Measurements from ENCODE around the gene DAD1.
"Not testable (repeated sequence)": the region's sequence is repeated elsewhere in the genome, so short reads cannot be mapped to it uniquely, and the experiment has no call there.

The DAD1 gene

DNA sequence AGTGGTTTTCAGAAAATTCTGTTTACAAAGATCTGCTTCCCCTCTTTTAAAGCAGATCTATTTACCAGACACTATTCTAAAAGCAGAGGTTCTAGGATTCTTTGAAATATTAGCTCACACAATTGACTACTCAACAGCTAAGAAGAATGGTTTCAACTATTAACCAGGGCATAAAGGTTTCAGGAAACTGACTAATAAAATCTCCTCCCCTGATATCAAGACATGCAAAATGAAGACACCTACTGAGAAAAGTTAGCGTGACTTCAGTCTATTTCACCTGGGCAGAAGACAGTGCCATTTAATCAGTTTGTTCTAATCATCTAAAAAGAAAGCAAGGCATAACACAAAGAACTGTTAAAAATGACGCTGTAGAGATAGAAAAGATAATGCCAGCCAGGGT lies 22.2 kb downstream of the DAD1 start:
- DNase-seq = peak; percentile 47

DNA sequence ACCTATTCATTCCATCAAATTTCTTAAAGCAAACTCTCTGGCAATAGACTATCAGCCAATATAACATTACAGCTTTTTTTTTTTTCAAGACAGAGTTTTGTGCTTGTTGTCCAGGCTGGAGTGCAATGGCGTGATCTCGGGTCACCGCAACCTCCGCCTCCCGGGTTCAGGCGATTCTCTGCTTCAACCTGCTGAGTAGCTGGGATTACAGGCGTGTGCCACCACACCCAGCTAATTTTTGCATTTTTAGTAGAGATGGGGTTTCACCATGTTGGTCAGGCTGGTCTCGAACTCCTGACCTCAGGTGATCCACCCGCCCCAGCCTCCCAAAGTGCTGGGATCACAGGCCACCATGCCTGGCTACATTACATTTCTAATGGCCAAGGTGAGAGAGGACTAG lies 22.8 kb downstream of the DAD1 start:
- DNase-seq = not testable (repeated sequence)

DNA sequence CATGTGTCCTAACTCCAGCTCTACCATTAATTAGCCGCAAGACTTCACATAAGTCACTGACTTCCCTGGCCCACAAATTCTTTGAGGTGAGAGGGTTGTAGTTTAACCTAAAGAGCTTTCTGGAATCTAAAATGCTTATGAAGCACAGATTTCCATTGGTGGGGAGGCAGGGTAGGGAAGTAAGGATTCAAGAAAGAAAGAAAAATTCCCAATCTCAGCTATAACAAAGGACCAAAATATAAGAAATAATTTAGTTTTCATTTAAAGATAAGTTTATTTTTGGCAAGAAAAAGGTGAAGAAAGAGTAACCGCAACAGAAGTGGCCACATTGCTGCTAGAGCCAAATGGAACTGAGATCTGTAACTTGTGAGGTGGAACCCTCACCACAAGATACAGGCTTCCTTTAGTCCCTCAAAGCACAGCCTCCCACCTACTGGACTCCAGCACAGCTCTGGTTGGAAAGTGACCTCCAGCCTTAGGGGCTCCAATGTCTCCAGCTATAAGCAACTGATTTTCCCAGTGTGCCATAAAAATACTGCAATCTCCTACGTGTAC lies 23.6 kb downstream of the DAD1 start:
- DNase-seq = peak; percentile 38

DNA sequence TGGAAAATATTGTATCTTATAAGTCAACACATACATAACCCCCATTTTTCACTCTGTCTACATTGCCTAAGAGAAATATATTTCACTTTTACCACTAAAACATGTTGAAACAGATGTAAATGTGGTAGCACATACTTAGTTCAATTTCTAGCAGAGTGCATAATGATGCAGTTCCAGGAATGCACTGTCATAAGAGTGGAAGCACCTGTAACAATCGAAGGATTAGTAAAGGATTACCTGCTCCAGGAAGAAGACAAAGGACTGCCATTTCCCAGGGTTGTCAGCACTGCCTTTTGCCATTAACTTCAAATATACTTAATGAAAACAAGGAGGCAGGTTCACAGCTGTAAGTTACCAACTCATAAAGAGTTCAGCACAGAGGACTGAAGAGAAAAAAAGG lies 24.6 kb downstream of the DAD1 start:
- DNase-seq = no peak

DNA sequence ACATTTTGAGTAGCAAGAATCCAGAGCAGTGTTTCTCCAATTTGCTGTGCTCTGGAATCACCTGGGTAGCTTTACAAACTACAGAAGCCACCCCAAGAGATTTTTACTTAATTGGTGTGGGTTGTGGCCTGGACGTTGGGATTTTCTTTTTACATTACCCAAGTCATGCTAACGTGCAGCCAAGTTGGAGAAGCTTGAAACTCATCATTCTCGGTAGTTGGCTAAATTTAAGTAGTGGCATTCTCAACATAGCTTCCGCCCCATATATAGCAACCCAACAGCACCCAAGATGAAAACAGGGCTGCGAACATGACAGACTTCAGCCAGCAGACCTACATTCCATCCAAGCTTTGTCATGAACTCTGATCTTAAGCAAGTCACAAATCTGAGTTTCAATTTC lies 25.0 kb downstream of the DAD1 start:
- DNase-seq = no peak

DNA sequence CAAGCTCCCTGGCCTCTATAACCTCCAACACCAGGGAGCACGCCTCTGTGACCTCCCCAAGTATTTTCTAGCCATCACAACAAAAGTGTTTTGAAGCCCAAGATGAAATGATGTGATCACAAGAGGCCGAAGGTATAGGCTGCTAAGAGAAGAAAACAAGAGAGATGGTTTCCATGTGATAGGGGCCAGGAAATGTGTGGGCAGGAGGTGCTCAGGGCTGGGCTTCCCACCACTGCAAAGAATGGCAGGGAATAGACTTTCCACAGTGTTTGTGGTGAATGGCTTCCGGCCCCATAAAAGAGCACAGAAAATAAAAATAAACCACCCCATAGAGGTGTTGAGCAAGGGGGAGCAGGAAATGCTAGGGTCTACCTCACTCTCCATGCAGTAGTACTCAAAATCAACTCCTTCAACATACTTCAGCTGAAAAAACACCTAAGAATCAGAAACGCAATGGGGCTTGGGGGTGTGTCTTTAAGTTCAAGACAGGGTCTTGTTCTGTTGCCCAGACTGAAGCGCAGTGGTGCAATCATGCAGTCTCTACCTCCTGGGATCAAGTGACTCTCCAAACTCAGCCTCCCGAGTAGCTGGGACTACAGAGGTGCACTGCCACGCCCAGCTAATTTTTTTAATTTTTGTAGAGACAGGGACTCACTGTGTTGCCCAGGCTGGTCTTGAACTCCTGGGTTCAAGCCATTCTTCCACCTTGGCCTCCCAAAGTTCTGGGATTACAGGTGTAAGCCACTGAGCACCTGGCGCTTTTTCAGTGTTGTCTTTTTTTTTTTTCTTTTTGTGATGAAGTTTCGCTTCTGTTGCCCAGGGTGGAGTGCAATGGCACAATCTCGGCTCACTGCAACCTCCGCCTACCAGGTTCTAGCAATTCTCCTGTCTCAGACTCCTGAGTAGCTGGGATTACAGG lies 27.1 kb downstream of the DAD1 start:
- peak; percentile 90 for DNase-seq

DNA sequence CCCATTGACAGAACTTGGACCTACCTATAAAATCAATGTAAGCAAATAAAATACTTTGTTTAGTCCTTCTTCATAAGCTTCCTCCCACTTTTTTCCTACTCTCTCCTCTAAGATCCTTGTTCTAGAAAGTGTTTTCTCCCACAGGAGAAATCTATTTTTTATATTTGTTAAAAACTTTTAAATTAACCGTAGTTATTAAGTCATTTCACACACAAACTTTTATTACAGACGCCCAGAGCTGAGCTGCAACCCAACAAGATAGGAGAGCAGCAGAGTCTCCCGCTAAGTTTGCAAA lies 27.7 kb downstream of the DAD1 start:
- DNase-seq = no peak

DNA sequence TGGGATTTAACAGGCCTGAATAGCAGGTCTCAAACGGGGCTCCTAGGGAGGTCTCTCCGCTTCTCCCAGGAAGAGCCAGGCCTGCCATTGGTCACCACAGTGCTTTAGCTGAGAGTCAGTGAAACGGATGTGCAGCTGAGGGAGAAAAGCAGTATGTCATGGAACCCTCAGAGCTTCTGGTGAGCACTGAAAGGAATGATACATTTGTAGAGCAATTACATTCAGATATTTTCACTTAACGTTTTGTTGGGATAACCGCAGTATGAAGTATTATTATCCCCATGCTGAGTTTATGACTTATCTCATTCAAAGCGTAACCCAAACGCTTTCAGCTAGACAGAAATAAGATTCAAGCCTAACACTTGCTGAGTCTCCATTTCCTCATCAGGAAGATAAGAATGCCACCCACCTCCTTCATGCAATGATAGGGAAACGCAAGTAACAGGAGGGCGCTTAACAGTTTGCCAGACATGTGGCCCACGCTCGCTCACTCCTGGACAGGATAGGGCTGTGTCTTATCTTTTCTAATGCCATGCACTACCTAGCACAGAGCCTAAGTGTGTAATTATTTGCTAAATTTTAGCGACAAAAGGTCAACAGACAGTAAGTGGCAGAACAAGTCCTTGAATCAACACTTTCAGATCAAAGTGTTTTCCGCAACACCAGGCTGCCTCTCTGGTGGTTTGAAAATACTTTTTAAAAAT lies 28.2 kb downstream of the DAD1 start:
- DNase-seq = peak; percentile 41

DNA sequence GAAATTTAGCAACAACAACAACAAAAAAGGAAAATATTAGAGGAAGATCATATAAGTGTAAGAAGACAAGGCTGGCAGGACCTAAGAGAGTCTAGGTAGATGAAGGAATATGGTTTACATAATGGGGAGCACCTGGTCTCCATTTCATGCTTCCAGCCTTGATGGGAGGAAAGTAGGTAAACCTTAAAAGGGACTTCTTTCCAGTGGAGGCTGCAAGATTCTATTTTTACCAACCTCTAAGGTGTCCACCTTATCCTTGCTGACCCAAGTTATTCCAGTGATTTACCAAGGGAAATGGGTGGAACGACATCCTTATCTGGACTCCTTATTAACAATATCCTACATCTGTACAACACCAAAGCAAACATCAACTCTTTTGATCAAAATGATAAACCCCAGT lies 30.0 kb downstream of the DAD1 start:
- DNase-seq = peak; percentile 4

DNA sequence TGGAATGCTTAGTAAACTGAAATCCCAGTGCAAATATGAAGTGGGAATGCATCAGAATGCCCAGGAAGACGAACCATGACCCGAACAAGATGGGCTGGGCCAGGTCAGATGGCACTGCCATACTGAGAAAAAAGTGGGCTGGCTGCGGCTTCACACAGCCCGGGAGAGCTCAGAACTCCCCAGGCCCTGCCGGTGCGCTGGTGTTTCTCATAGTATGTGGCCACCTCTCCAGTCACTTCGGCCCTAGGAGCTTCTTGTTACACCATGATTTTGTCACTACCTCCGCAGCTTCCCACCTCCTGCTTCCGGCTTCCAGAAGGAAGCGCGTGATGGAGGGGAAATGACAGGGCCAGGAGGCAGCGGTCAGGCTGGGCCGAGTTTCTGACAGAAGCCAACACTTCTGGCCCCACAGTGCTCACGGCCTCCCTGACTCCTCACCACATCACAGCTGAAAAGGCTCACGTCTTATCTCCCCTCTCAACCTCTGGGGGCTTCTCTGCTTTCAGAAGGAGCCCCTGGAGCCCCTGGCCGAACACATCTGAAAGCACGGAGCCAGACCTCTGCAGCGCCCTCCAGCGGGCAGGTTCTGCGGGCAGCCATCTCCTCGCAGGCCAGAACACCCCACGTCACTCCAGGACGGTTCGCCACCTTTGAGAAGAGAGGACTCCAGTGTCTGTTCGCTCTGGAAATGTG lies 30.7 kb downstream of the DAD1 start:
- peak; percentile 79 for DNase-seq

DNA sequence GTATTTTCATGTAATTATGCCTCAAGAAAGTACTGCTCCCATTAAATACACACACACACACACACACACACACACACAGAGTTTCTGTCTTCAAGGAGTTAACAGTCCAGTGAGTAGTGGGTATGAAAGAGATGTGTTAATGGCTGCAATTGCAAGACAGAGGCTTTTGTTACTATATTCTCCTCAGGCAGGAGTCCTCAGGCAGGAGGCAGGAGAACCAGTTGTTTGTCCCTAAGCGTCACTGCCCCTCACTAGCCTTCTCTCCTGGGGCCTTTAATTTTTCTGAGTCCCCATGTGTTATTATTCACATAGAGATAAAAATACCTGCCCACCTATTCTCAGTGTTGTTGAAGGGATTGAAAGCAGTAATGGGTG lies 31.2 kb downstream of the DAD1 start:
- peak; percentile 24 for DNase-seq

DNA sequence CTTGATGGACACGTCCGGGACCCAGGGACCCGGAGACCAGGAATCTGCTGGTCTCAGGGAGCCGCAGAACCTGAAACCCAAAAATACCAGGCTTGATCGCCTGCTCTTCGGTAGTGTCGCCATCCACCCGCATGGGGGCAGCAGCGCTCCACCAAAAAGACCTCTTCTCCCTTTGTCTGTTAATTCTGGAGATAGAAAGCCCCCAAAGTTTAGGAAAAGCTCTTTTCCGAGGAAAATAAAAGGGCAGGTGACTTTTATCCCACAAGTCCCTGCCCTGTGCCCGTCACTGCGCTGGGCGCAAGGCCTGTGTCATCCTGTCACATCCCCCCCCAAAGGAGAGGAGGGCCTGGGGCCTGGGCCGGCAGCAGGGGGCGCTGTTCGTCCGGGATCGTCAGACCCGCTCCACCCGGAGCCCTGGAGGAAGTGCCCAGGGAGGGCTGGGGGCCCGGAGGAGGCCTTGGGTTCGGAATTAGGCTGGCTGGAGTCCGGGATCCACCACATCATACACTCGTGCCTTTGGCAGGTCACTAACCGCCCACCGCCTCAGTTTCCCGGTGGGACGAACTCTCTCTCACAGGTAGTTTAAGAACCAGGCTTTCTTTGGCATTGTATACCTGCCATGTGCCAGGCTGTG lies 31.9 kb downstream of the DAD1 start:
- DNase-seq = peak; percentile 90

DNA sequence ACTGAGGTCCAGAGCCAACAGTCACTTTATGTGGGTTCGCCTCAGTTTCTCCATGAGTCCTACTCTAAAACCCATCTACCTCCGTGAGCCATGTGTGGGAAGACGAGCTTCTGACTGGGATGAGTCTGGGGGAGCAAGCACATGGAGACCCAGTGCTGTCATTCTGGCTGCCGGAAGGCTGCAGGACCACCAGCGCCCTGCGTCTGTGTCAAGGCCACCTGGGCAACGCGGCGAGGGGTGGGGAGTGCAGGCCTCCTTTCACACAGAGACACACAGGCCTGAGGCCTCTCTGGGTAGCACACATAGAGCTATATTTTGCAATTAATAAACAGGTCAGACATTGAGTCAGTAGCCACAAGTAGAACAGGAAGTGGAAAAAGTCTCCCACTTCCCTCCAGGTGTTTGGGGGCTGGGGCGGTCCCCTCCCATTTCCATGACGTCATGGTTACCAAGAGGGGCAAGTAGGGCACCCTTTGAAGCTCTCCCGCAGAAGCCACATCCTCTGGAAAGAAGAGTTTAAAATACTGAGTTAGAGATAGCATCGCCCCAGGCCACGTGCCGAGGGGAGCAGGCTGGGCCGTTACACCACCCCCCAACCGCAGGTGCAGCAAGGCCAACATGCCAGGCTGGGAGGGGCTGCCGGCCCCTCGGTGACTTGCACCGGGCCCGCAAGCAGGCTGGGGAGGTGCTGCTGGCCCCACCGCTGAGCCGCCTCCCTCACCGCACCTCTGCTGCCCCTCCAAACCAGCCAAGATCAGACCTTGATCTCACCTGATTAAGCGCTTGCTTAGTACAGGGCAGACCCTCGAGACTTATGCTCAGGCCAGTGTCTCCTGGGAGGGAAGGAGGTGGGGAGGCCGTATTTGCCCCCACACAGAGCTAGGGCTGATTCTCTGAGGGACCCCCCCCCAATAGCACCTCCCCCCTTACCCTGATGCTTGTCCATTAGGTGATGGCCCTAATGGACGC lies 32.7 kb downstream of the DAD1 start:
- DNase-seq = peak; percentile 99

DNA sequence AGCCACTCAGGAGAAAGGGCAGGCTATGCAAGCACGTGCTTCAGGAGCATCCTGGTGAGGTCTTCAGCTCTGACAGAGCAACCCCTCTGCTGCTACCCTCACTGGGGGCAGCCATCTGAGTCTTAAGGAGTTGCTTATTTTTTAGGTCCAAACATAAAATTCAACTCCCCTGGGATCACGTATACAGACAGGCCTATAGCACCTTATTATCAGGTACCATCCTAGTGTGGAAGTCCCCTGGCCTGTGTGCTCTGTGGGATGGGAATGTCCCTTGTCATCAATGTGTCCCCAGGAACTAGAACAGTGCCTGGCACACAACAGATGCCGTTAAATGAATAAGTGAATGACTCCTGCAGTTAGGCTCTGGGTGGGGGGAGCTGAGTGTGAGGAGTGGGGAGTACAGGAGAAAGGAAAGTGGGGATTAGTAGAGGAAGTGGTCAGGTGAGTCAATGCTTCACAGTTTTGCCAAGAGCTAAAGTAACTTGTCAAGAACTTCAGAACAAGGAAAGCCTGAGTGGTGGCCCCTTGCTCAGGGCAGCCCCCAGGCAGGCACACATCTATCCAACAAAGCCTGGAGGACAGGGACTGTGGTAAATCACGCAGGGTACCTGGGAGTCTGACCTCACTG lies 33.5 kb downstream of the DAD1 start:
- DNase-seq = peak; percentile 74

DNA sequence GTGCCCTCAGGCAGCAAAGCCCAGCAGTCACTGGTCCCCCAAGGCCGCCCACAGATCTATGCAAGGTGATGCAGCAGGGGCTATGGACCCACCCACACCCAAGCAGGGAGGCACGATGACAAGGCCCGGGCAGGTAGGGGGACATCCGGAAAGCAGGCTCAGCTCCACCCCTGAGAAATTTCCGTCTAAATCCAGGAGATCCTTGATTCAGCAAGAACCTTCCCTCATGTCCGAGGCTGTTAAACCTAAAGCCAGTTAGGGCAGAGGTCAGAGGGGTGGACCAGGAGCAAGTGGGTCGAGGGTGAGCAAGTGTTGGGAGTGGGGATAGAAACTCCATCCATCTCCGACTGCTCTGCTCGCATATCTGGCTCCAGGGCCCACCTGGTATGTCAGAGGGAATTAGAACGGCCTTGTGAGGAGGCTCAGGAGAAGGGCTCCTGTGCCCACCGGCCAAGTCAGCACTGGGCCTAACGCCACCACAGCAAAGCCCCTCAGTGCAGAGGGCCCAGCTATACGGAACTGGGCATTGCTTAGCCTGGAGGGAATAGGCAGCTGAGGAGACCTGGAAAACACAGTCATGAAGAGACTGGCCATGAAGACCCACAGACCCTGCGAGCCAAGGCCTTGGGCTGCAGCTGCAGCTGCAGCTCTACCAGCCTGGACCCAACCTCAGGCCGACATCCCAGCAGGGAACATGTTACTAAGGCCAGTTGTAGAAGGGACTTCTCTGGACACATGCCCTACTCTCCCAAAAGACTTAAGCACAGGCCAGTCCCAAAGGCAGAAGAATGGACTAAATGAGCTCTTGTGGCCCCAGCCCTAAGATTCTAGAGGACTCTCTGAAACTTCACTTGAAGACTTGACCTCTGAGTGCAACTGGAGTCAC lies 34.3 kb downstream of the DAD1 start:
- peak; percentile 55 for DNase-seq

DNA sequence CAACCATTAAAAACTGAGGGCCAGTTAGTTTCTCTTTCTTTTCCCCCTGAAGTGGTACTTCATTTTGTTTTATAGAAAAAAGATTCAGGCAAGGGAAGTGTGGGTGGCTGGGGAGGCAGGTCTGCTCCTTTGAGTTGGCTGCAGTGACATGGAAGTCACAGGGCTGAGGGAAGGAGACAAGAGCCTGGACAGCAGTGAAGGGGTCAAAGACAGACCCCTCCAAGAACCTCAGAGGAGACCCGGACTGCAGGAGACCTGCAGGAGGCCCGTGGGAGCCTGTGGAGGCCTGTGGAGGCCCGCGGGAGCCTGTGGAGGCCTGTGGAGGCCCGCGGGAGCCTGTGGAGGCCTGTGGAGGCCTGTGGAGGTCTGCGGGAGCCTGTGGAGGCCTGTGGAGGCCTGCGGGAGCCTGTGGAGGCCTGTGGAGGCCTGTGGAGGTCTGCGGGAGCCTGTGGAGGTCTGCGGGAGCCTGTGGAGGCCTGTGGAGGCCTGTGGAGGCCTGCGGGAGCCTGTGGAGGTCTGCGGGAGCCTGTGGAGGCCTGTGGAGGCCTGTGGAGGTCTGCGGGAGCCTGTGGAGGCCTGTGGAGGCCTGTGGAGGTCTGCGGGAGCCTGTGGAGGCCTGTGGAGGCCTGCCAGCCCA lies 35.0 kb downstream of the DAD1 start:
- DNase-seq = peak; percentile 56

DNA sequence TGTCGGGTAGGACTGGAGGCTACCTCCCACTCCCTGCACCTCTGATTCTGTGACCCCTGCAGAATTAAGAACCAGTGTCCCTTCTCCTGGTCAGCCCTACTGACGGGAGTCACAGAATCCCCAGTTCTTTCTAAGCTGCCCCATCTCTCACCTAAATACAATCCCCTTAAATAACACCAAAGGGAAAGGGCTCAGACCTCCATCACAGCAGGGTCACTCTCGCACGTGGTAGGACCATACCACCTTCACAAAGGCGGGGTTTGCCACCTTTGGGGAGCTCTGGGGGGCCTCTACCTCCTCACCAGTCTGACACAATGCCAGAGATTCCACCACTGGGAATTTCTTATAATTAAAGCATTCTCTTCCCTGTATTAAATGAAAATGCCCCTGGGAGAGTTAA lies 35.6 kb downstream of the DAD1 start:
- DNase-seq = no peak

DNA sequence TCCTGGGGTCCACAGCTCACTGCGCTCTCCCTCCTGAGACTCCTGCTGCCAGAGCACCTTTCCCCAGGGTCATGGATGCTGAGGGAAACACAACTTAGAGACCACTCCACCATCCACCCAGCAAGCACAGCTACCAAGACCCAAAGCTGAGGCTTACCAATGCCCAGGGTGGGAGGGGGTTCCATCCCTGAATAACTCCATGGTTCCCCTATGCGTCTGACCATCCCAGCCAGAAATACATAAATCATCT lies 36.3 kb downstream of the DAD1 start:
- DNase-seq = no peak

DNA sequence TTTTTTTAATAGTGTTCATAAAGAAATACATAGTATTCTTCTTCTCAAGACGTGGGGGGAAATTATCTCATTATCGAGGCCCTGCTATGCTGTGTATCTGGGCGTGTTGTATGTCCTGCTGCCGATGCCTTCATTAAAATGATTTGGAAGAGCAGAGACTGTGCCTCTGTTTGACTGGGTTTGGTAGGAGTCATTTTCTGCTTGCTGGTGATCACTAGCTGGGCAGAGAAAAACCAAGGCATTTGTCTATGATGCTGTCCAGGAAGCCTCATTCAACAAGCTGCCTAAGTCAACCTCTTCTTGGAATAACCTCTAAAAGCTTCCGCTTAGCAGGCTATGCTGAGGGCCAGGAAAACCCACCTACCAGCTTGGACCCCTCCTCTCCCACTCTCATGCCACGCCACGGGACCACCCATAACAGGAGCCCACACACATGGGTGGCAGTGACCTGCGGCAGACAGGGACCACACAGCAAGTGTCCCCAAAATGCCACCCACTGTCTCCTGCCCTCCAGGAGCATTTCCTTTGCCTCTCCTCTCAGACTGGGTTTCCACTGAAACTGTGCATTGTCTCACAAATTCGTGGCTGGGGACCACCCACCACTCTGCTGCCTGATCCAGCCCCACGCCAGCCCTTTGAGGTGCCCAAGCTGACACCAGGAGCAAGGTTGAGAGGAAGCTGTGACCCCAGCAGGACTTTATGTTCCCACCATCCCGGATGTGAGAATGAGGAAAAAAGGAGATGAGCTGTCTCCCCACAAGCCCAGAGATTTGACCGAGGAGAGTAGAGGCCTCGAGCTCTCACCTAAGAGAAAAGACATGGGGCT lies 36.8 kb downstream of the DAD1 start:
- peak; percentile 30 for DNase-seq

Data from CD4-positive, alpha-beta T cell treated with Interleukin-10 for 1 hour (primary cell).